CD8-positive, alpha-beta memory T cell (primary cell): ENCODE results near the gene PDE3A. TPM values are rescaled to one million over a fixed set of nuclear protein-coding genes. Genes with fewer than 3 reads are reported as not detected.

Experiments used
- CTCF ChIA-PET: fragments of 350-600 bp; sonication (Branson Sonifier 250); formaldehyde crosslinking; loops from one replicate; lab custom pipeline; 2021; ENCODE audit warnings: antibody characterized with exemption; lab: Charles Lee
- POLR2A ChIA-PET: fragments of 350-600 bp; sonication (Branson Sonifier 250); formaldehyde crosslinking; loops from one replicate; lab custom pipeline; 2021; ENCODE audit warnings: antibody characterized with exemption; lab: Charles Lee
- DNase-seq, 5 donors: peaks; one replicate each; pipeline versions ENCODE4 v3.0.0 to v3.0.0-alpha.2; 2020 to 2022; ENCODE audit warnings: mixed read lengths in 1 of 5
- H3K27ac ChIP-seq: one replicate; pipeline ENCODE4 v1.7.0; 2013; ENCODE audit warnings: low read depth, mild to moderate bottlenecking, low read length, moderate library complexity
- H3K27me3 ChIP-seq: 2 replicates; pipeline ENCODE4 v1.7.0; 2013; ENCODE audit warnings: low read length, mild to moderate bottlenecking; ENCODE audit not compliant: insufficient read depth, poor library complexity, severe bottlenecking
- H3K36me3 ChIP-seq: 2 replicates; pipeline ENCODE4 v1.7.0; 2013; ENCODE audit warnings: mild to moderate bottlenecking, low read length, moderate library complexity; ENCODE audit not compliant: insufficient read depth
- H3K4me1 ChIP-seq: 2 replicates; pipeline ENCODE4 v1.7.0; 2013; ENCODE audit warnings: mild to moderate bottlenecking, low read length, moderate library complexity; ENCODE audit not compliant: insufficient read depth
- H3K4me3 ChIP-seq: 2 replicates; pipeline ENCODE4 v1.7.0; 2013; ENCODE audit warnings: mild to moderate bottlenecking, low read length
- H3K9me3 ChIP-seq: 2 replicates; pipeline ENCODE4 v1.7.0; 2013; ENCODE audit warnings: mild to moderate bottlenecking, low read length
- H3K27ac Mint-ChIP-seq, 8 donors: one replicate each; pipeline ENCODE4 v1.8.0; 2020 to 2021; ENCODE audit warnings: mixed read lengths in 8 of 8, mild to moderate bottlenecking in 6 of 8, inconsistent platforms in 3 of 8, moderate library complexity in 3 of 8
- H3K27me3 Mint-ChIP-seq, 2 donors: one replicate each; pipeline ENCODE4 v1.8.0; 2020 to 2021; ENCODE audit warnings: mixed read lengths in 2 of 2, mild to moderate bottlenecking in 1 of 2, moderate library complexity in 1 of 2
- H3K36me3 Mint-ChIP-seq, 3 donors: one replicate each; pipeline ENCODE4 v1.8.0; 2020 to 2021; ENCODE audit warnings: mixed read lengths in 3 of 3, inconsistent platforms in 1 of 3, mild to moderate bottlenecking in 1 of 3
- H3K4me1 Mint-ChIP-seq, 3 donors: one replicate each; pipeline ENCODE4 v1.8.0; 2020 to 2021; ENCODE audit warnings: mixed read lengths in 3 of 3, inconsistent platforms in 1 of 3, mild to moderate bottlenecking in 1 of 3
- H3K4me3 Mint-ChIP-seq, 7 donors: one replicate each; pipeline ENCODE4 v1.8.0; 2020 to 2021; ENCODE audit warnings: mixed read lengths in 7 of 7, mild to moderate bottlenecking in 6 of 7, moderate library complexity in 4 of 7, inconsistent platforms in 2 of 7
- H3K9me3 Mint-ChIP-seq, 5 donors: one replicate each; pipeline ENCODE4 v1.8.0; 2020 to 2022; ENCODE audit warnings: mixed read lengths in 5 of 5, mild to moderate bottlenecking in 3 of 5, moderate library complexity in 2 of 5, inconsistent platforms in 1 of 5
- polyA plus RNA-seq: library from polyadenylated mRNA; unstranded; fragments of 300-500 nt; fragmentation: Illumina TruSeq; gene quantifications from one replicate; pipeline ENCODE4 v1.2.3, GENCODE V29; 2021
- total RNA-seq, 2 experiments: library from RNA; stranded (reverse); gene quantifications; one replicate each; pipeline ENCODE4 v1.2.3, GENCODE V29; 2021

The PDE3A gene
- total and polyA plus RNA-seq, 3 experiments from 2014 or later, result 0.02 TPM; not detected in 2

- no peak overlapping the region for H3K4me3 Mint-ChIP-seq
- CTCF ChIA-PET, result no interaction called here
- Histone ChIP-seq H3K4me1 (no peaks in the 10 kb centered on the region), H3K27ac (no peak overlapping the region), H3K36me3 (no peaks in the 10 kb centered on the region), H3K9me3 (no peaks in the 10 kb centered on the region), H3K4me3 (no peak overlapping the region), H3K27me3 (no peaks in the 10 kb centered on the region)
- DNase-seq, result no peak
- H3K36me3 Mint-ChIP-seq, result no peaks in the 10 kb centered on the region
- POLR2A ChIA-PET, result no interaction called here
- H3K27me3 Mint-ChIP-seq, result no peaks in the 10 kb centered on the region
- peaks cover 0 to 6% (median 0%) of the 10 kb centered on the region in 5 donors for H3K9me3 Mint-ChIP-seq
- H3K4me1 Mint-ChIP-seq, result no peaks in the 10 kb centered on the region
- no peak overlapping the region for H3K27ac Mint-ChIP-seq
Observed at GRCh38 chr12:20731274-20731673, 362.9 kb downstream of the PDE3A start.
